Ishikawa (cell line): ENCODE data around the gene LIPH.

ENCODE experiments used
- CEBPB ChIP-seq: IDR thresholded peaks from 2 replicates; pipeline ENCODE4 v1.6.1; 2012
- CREB1 ChIP-seq: IDR thresholded peaks from 2 replicates; pipeline ENCODE4 v1.6.1; 2012; ENCODE audit warnings: low read depth
- EGR1 ChIP-seq: IDR thresholded peaks from 2 replicates; pipeline ENCODE4 v1.6.1; 2012
- EP300 ChIP-seq: IDR thresholded peaks from 2 replicates; pipeline ENCODE4 v1.6.1; 2012; ENCODE audit warnings: borderline replicate concordance
- FOXM1 ChIP-seq: IDR thresholded peaks from 2 replicates; pipeline ENCODE4 v1.6.1; 2012; ENCODE audit warnings: low read depth, borderline replicate concordance
- MAX ChIP-seq: IDR thresholded peaks from 2 replicates; pipeline ENCODE4 v1.6.1; 2012
- NFIC ChIP-seq: IDR thresholded peaks from 2 replicates; pipeline ENCODE4 v1.6.1; 2012
- RAD21 ChIP-seq: IDR thresholded peaks from 2 replicates; pipeline ENCODE4 v1.6.1; 2012; ENCODE audit warnings: low read depth
- REST ChIP-seq: IDR thresholded peaks from 2 replicates; pipeline ENCODE4 v1.6.1; 2012; ENCODE audit warnings: low read depth, mild to moderate bottlenecking
- TAF1 ChIP-seq: IDR thresholded peaks from 2 replicates; pipeline ENCODE4 v1.6.1; 2012; ENCODE audit warnings: low read depth, mild to moderate bottlenecking
- TCF12 ChIP-seq: IDR thresholded peaks from 2 replicates; pipeline ENCODE4 v1.6.1; 2012; ENCODE audit warnings: low read depth
- TEAD4 ChIP-seq: IDR thresholded peaks from 2 replicates; pipeline ENCODE4 v1.6.1; 2012
- YY1 ChIP-seq: IDR thresholded peaks from 2 replicates; pipeline ENCODE4 v1.6.1; 2012; ENCODE audit warnings: low read depth
- ZBTB7A ChIP-seq: IDR thresholded peaks from 2 replicates; pipeline ENCODE4 v1.6.1; 2012; ENCODE audit warnings: low read depth
- TF ChIP-seq, protein P1 (sequence below): IDR thresholded peaks from 2 replicates; pipeline ENCODE4 v1.6.1; 2012

The LIPH gene

GRCh38 chr3:185470323-185470722 lies 82.1 kb downstream of the LIPH start:
- TF ChIP-seq CEBPB (no peak), TEAD4 (no peak), TCF12 (no peak), YY1 (no peak), EGR1 (no peak), NFIC (no peak), MAX (no peak), RAD21 (no peak), REST (no peak), TAF1 (no peak), ZBTB7A (no peak), EP300 (no peak), FOXM1 (no peak)
- TF ChIP-seq, protein P1, sequence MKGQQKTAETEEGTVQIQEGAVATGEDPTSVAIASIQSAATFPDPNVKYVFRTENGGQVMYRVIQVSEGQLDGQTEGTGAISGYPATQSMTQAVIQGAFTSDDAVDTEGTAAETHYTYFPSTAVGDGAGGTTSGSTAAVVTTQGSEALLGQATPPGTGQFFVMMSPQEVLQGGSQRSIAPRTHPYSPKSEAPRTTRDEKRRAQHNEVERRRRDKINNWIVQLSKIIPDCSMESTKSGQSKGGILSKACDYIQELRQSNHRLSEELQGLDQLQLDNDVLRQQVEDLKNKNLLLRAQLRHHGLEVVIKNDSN = no peak

DNA sequence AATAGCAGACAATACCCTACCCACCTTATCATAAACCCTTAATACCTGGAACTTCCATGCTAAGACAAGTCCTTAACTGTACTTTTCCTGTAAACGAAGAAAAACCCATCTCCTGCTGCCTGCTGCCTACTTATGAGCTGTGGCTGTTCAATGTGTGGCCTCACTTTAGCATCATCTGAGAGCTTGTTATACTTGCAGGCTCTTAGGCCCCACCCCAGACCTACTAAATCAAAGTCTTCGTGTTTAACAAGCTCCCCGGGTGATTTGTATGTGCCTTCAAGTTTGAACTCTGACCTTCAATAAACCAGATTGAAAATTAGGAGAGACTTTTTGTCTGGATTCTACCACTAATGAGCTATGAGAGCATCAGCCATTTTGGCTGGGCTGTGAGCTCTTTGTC lies 82.8 kb downstream of the LIPH start:
- no peak for TF ChIP-seq TCF12
- TF ChIP-seq EGR1 = no peak
- no peak for TF ChIP-seq RAD21
- no peak for TF ChIP-seq CREB1
- no peak for TF ChIP-seq ZBTB7A
- no peak for TF ChIP-seq FOXM1
- TF ChIP-seq, protein P1 = no peak
- TF ChIP-seq TAF1 = no peak
- TF ChIP-seq REST = no peak
- TF ChIP-seq MAX = no peak
- TF ChIP-seq CEBPB = no peak
- TF ChIP-seq NFIC = no peak
- TF ChIP-seq EP300 = no peak
- TF ChIP-seq YY1 = no peak
- no peak for TF ChIP-seq TEAD4

DNA sequence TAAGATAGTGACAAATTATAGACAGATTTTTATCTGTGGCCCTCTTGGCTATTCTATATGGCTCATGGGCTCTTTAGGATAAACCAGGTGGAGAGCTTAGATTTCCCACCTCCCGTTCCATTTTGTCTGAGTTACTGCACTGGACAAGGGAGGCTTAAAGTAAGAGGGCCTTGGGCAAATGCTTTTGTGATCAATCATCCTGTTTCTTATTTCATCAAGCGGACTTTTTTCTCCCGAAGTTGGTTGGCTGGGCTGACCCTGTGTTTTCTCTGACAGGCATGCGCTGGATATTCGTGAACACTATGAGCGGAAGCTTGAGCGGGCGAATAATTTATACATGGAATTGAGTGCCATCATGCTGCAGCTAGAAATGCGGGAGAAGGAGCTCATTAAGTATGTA lies 86.9 kb downstream of the LIPH start:
- TF ChIP-seq, protein P1 = no peak
- no peak for TF ChIP-seq REST
- TF ChIP-seq RAD21 = no peak
- no peak for TF ChIP-seq TAF1
- TF ChIP-seq EP300 = no peak
- TF ChIP-seq FOXM1 = no peak
- TF ChIP-seq EGR1 = no peak
- TF ChIP-seq NFIC = no peak

GRCh38 chr3:185460719-185461350 lies 91.6 kb downstream of the LIPH start:
- TF ChIP-seq RAD21 (peak; percentile 60), REST (no peak)
